Sigmoid colon (tissue), 4 donors: ENCODE measurements around the gene TAF11L3.
"Not testable (repeated sequence)": the region's sequence is repeated elsewhere in the genome, so short reads cannot be mapped to it uniquely, and the experiment has no call there.

Experiments
- POLR2AphosphoS5 ChIP-seq, 4 donors: sonication (generic); formaldehyde crosslinking; IDR thresholded peaks; one replicate each; pipeline ENCODE4 v1.6.1; 2017; ENCODE audit warnings: antibody characterized with exemption in 4 of 4
- TF ChIP-seq, protein P1 (sequence below), 4 experiments: fragments of 450-650 bp in 3 of 4; fragments of 200-600 bp in 1 of 4; IDR thresholded peaks; one replicate each; pipeline ENCODE4 v1.5.1; 2016 to 2019; ENCODE audit warnings: antibody characterized with exemption in 4 of 4, mild to moderate bottlenecking in 3 of 4, moderate library complexity in 2 of 4

GRCh38 chr5:17526504-17526903, 8.3 kb downstream of the TAF11L3 start:
- TF ChIP-seq POLR2AphosphoS5 (IDR thresholded peaks at IDR 0.05): not testable (repeated sequence)
- TF ChIP-seq, protein P1, sequence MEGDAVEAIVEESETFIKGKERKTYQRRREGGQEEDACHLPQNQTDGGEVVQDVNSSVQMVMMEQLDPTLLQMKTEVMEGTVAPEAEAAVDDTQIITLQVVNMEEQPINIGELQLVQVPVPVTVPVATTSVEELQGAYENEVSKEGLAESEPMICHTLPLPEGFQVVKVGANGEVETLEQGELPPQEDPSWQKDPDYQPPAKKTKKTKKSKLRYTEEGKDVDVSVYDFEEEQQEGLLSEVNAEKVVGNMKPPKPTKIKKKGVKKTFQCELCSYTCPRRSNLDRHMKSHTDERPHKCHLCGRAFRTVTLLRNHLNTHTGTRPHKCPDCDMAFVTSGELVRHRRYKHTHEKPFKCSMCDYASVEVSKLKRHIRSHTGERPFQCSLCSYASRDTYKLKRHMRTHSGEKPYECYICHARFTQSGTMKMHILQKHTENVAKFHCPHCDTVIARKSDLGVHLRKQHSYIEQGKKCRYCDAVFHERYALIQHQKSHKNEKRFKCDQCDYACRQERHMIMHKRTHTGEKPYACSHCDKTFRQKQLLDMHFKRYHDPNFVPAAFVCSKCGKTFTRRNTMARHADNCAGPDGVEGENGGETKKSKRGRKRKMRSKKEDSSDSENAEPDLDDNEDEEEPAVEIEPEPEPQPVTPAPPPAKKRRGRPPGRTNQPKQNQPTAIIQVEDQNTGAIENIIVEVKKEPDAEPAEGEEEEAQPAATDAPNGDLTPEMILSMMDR (IDR thresholded peaks at IDR 0.05): not testable (repeated sequence)
